Activated T-cell treated with anti-CD3 and anti-CD28 coated beads, Interleukin-2, amount 50 U/mL, for 72 hours (primary cell): ENCODE measurements around the gene TBC1D9B. TPM values are rescaled to one million over a fixed set of nuclear protein-coding genes. Genes with fewer than 3 reads are reported as not detected.

Source experiments
- ATAC-seq, 2 donors: fragments of 150-1000 bp; cut with Tn5 transposase; replicated peaks in 1 of 2; 2 replicates each; pipeline ENCODE4 v1.10.0; 2021; ENCODE audit warnings: moderate library complexity in 2 of 2, mild to moderate bottlenecking in 1 of 2
- DNase-seq, 2 donors: peaks; one replicate each; pipeline ENCODE4 v3.0.0; 2021 to 2022; ENCODE audit warnings: mixed read lengths in 1 of 2
- H3K27ac Mint-ChIP-seq: one replicate; pipeline ENCODE4 v1.8.0; 2022; ENCODE audit warnings: mild to moderate bottlenecking, moderate library complexity, mixed read lengths
- H3K27me3 Mint-ChIP-seq: one replicate; pipeline ENCODE4 v1.8.0; 2022; ENCODE audit warnings: low read depth, mixed read lengths
- H3K36me3 Mint-ChIP-seq, 2 donors: one replicate each; pipeline ENCODE4 v1.8.0; 2022; ENCODE audit warnings: mixed read lengths in 2 of 2, mild to moderate bottlenecking in 1 of 2; ENCODE audit not compliant: insufficient read depth in 2 of 2
- H3K4me1 Mint-ChIP-seq: one replicate; pipeline ENCODE4 v1.8.0; 2022; ENCODE audit warnings: low read depth, mixed read lengths
- H3K4me3 Mint-ChIP-seq, 2 donors: one replicate each; pipeline ENCODE4 v1.8.0; 2022; ENCODE audit warnings: mild to moderate bottlenecking in 2 of 2, mixed read lengths in 2 of 2, moderate library complexity in 2 of 2
- H3K9me3 Mint-ChIP-seq, 2 donors: one replicate each; pipeline ENCODE4 v1.8.0; 2022; ENCODE audit warnings: mixed read lengths in 2 of 2
- total RNA-seq, 2 donors: library from RNA; stranded (reverse); gene quantifications; one replicate each; pipeline ENCODE4 v1.2.3, GENCODE V29; 2022

The TBC1D9B gene
- total RNA-seq: 10 to 100 TPM; 62.5 to 72.3 TPM

DNA sequence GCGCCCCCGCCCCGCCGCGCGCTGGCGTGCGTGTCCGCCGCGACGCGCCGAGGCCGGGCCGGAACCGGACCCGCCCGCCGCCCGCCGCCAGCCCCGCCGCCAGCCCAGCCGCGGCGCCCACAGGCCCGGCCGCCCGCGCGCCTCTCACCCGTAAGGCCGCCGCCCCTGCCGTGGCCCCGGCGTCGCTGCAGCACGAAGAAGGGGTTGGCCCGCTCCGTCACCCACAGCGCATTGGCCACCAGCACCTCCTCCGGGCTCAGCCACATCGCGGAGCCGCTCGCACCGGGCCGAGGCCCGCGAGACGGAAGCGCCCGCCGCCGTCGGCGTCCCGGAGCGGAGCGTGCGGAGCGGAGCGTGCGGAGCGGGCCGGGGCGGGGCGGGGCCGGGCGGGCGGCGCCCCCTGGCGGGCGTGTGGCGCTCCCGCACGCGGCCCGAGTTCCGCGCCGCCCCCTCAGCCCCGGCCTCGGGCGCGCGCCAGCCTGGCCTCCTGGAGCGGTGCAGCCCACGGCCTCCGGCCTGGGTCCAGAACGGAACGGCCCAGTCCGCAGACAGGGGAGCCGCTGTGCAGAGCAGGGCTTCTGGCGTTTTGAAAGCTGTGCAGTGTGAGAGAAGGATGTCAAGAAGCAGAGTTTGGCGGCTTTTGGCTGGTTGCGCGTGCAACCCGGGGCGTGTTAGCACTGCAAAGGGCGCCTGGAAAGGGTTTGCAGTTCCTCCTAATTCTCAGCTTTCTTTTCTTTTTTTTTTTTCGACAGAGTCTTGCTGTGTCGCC, at the start of gene TBC1D9B:
TSS of gene TBC1D9B (minus strand) at position 342 of the 769 bp plus-strand sequence. CDS start at position 266, 76 bp downstream.
- Mint-ChIP-seq H3K9me3 (no peaks in the 10 kb centered on the region), H3K4me3 (peak within 1 kb of the TSS; percentile 87 to 95), H3K27me3 (no peaks in the 10 kb centered on the region), H3K4me1 (peaks cover 8% of the 10 kb centered on the region), H3K27ac (peak within 1 kb of the TSS; percentile 82), H3K36me3 (peaks cover 0 to 5% of the 10 kb centered on the region in 2 donors)
- DNase-seq: peak; percentile 74 to 79
- ATAC-seq: peak; percentile 93

DNA sequence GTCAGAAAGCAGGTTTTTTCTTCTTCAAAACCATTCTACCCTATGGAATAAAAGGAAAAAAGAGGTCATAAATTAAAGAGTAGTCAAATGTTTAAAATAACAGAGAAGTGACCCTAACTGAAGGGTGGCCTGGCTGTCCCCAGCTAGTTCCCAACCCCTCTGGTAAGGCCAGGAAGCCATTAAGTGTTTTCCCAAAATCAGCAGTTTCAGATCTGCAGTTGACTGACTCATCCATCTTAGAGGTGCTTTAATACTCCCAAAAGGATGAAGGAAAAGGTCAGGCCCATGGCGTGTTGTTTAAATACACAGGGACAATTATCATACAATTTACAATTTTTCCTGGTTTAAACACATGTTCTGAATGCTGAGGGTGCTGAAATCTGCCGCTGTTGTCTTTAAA, 47.9 kb upstream of the TBC1D9B start:
- Mint-ChIP-seq H3K9me3 (no peaks in the 10 kb centered on the region), H3K4me1 (no peaks in the 10 kb centered on the region), H3K27me3 (no peaks in the 10 kb centered on the region), H3K27ac (no peak overlapping the region), H3K36me3 (no peaks in the 10 kb centered on the region), H3K4me3 (no peak overlapping the region)
- no peak for ATAC-seq
- no peak for DNase-seq

DNA sequence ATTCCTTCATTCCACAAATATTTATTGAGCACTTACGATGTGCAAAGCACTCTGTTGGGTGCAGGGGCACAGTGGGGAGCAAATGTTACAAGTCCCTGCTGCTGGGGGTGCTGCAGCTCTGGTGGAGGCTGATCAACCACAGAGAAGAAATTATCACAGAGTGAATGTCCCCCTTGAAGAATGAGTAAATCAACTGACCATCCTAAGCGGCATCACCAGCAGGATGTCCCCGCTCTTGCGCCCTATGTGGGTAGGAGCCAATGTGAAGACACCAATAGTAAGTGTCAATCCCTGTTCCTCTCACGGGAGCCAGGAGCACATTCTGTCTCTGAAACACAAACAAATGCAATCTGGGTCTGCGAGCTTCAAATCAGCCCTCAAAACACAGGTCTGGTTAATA, 47.4 kb upstream of the TBC1D9B start:
- H3K27me3 Mint-ChIP-seq: no peaks in the 10 kb centered on the region
- H3K36me3 Mint-ChIP-seq: no peaks in the 10 kb centered on the region
- no peaks in the 10 kb centered on the region for H3K4me1 Mint-ChIP-seq
- H3K27ac Mint-ChIP-seq: no peak overlapping the region
- no peak for DNase-seq
- no peaks in the 10 kb centered on the region for H3K9me3 Mint-ChIP-seq
- no peak overlapping the region for H3K4me3 Mint-ChIP-seq
- no peak for ATAC-seq

DNA sequence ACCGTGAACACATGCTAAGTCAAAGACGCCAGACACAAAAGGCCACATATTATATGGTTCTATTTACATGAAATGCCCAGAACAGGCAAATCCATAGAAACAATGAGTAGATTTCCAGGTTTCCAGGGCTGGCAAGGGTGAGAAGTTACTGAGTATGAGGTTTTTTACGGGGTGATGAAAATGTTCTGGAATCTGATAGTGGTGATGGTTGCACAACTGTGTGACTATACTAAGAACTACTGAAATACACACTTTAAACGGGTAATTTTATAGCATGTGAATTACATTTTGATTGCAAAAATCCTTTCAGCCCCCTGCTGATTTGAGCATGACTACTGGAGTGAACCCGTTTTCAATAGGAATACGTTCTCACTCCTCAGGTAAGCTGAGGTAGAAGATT, 46.7 kb upstream of the TBC1D9B start:
- no peak for DNase-seq
- Mint-ChIP-seq H3K9me3 (no peaks in the 10 kb centered on the region), H3K4me1 (no peaks in the 10 kb centered on the region), H3K27me3 (no peaks in the 10 kb centered on the region), H3K36me3 (no peaks in the 10 kb centered on the region), H3K27ac (no peak overlapping the region), H3K4me3 (no peak overlapping the region)
- no peak for ATAC-seq

DNA sequence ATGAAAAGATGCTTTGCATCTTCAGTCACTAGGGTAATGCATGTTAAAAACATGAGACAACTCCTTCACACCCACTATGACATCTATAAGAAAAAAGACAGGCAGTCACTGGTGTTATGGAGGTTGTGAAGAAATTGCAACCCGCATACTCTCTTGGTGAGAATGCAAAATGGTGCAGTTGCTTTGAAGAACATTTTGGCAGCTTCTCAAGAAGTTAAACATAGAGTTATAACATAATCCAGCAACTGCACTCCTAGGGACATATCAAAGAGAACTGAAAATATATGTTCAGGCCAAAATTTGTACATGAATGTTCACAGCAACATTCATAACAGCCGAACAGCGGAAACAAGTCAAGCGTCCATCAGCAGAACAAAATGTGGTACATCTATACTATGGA, 46.3 kb upstream of the TBC1D9B start:
- Mint-ChIP-seq H3K27ac (no peak overlapping the region), H3K4me3 (no peak overlapping the region), H3K9me3 (no peaks in the 10 kb centered on the region), H3K27me3 (no peaks in the 10 kb centered on the region), H3K36me3 (no peaks in the 10 kb centered on the region), H3K4me1 (no peaks in the 10 kb centered on the region)
- ATAC-seq: no peak
- DNase-seq: no peak

DNA sequence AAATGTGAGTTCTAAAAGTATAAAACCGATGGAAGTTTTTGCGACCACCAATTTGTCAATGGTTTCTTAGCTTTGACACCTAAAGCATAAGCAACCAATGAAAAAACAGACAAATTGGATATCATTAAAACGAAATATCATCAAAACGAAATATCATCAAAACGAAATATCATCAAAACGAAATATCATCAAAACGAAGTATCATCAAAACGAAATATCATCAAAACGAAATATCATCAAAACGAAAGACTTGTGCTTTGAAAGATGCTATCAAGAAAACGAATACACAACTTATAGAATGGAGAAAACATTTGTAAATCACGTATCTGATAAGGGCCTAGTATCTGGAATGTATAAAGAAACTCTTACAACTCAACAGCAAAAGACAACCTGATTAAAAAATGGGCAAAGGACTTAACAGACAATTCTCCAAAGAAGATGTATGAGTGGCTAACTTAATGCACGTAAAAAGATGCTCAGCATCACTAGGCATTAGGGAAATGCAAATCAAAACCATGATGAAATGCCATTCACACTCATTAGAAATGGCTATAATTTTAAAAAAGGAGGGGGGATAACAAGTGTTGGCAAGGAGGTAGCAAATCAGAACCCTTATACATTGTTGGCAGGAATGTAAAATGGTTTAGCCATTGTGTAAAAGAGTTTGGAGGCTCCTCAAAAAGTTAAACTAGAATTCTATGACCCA, 29.4 kb upstream of the TBC1D9B start:
- H3K36me3 Mint-ChIP-seq: no peaks in the 10 kb centered on the region
- no peak overlapping the region for H3K27ac Mint-ChIP-seq
- no peaks in the 10 kb centered on the region for H3K9me3 Mint-ChIP-seq
- H3K4me3 Mint-ChIP-seq: no peak overlapping the region
- ATAC-seq (no peak), DNase-seq (no peak)
- H3K27me3 Mint-ChIP-seq: no peaks in the 10 kb centered on the region
- H3K4me1 Mint-ChIP-seq: no peaks in the 10 kb centered on the region

DNA sequence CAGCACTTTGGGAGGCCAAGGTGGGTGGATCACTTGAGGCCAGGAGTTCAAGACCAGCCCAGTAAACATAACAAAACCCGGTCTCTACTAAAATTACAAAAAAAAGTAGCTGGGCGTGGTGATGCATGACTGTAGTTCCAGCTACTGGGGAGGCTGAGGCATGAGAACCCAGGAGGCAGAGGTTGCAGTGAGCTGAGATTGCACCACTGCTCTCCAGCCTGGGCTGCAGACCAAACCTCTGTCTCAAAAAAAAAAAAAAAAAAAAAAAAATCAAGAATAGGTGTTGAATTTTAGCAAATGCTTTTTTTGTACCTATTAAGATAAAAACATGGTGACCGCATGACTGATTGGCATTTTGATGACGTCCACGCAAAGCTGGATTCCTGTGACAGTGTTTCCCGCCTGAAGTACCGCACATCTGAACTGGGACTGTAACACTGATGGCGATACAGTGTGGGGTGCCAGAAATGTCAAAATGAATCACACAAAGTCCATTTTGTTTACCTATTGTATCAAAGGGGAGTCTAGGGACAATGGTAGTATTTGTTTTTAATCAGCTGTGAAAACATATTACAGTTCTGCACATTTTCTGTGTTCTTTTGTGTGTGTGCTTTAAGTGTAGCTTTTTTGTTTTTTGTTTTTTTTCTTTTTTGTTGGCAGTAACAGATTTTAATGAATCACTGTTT, 23.2 kb upstream of the TBC1D9B start:
- no peak for DNase-seq
- Mint-ChIP-seq H3K27ac (no peak overlapping the region), H3K27me3 (no peaks in the 10 kb centered on the region), H3K4me1 (no peaks in the 10 kb centered on the region), H3K9me3 (no peaks in the 10 kb centered on the region), H3K4me3 (no peak overlapping the region), H3K36me3 (no peaks in the 10 kb centered on the region)
- no peak for ATAC-seq

DNA sequence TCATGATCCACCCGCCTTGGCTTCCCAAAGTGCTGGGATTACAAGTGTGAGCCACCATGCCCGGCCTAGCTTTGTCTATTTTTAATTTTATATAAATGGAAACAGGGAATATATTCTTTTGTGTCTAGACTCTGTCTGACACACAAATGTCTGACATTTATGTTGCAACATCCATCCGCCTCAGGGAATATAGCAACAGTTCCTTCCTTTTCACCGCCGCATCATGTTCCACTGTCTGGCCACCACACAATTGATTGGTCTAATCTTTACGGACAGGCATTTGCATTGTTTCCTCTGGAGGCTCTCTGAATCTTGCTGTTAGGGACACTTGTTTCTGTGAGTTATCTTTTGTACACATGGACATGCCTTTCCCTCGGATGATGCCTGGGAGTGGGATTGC, 20.1 kb upstream of the TBC1D9B start:
- Mint-ChIP-seq H3K4me1 (no peaks in the 10 kb centered on the region), H3K9me3 (no peaks in the 10 kb centered on the region), H3K27ac (no peak overlapping the region), H3K4me3 (no peak overlapping the region), H3K36me3 (no peaks in the 10 kb centered on the region), H3K27me3 (no peaks in the 10 kb centered on the region)
- ATAC-seq (no peak), DNase-seq (no peak)

DNA sequence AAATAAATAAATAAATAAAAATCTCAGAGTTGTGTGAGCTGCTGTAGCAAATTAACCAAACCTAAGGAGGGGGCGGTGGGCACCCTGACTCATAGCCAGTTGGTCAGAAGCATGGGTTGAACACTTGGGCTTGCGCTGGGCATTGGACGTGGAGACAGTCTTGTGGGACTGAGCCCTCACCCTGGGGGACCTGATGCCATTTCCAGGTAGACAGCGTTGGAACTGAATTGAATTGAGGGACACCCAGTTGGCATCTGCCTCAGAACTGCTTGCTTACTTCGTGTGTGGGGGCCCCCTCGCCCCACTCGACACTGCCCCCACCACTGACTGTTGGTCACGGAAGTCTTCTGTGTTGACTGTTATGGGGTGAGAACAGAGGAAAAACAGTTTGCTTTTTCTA, 19.0 kb upstream of the TBC1D9B start:
- Mint-ChIP-seq H3K4me3 (no peak overlapping the region), H3K9me3 (no peaks in the 10 kb centered on the region), H3K27ac (no peak overlapping the region), H3K36me3 (no peaks in the 10 kb centered on the region), H3K27me3 (no peaks in the 10 kb centered on the region), H3K4me1 (no peaks in the 10 kb centered on the region)
- DNase-seq (no peak), ATAC-seq (no peak)

DNA sequence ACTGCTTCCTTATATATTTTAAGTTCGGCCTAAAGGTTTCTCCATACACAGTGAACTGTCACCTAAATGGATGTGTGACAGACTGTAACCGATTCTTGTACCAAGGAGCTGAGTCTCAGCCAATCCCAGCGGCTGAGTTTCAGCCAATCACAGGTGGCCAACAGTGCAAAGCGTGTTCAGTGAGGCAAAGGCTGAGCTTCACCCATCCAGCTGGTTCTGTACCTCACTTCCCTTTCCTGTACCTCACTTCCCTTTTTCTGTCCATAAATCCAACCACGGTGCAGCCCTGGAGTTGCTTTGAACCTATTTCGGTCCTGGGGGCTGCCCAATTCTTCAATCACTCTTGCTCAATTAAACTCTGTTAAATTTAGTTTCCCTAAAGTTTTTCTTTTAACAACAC, 15.7 kb upstream of the TBC1D9B start:
- H3K4me1 Mint-ChIP-seq: no peaks in the 10 kb centered on the region
- no peak for ATAC-seq
- no peak overlapping the region for H3K27ac Mint-ChIP-seq
- H3K9me3 Mint-ChIP-seq: no peaks in the 10 kb centered on the region
- H3K36me3 Mint-ChIP-seq: no peaks in the 10 kb centered on the region
- peaks cover 5% of the 10 kb centered on the region for H3K27me3 Mint-ChIP-seq
- H3K4me3 Mint-ChIP-seq: no peak overlapping the region
- DNase-seq: no peak

DNA sequence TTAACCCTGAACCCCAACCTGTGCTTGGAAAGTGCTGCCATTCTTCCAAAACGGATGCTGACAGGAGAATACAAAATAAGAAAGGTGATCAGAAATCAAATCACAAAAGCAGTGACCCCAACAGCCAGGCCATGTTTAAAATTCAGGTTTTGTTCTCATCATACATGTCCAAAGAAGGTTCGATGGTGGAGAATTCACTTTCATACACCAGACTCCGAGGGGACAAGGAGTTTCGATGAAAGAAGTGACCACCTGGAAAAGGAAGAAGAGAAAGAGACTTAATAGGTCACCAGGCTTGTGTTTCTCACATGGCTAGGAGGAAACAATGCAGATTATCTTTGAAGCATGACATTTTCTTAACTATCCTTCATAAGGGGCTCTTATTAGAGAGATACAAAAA, 12.5 kb upstream of the TBC1D9B start:
- H3K4me1 Mint-ChIP-seq: no peaks in the 10 kb centered on the region
- ATAC-seq: no peak

DNA sequence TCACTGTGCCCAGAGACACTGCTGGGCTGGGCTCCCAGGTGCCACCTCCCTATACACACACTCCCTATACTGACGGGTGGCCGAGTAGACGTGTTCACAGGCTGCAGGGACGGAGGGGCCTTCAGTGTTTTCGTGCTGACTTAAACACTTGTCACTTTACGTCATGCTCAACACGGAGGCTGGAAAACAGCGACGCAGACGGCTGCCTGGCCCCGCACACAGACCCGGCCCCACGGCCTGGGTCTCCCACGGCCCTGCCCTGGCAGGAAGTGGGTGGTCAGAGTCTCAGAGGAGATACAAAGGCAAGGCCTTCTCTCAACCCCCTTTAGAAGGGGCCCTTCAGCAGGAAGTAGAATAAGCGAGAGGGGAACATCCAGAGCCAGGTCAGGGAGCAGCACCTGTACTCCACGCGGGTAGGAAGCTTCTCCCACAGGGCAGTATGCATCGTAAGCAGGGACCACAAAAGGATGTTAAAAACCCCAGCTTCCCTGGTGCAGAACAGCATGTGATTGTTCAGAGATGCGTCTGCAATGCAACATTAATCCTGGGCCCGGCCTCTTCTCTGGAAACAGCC, 11.9 kb upstream of the TBC1D9B start:
- no peak for DNase-seq
- Mint-ChIP-seq H3K27me3 (peaks cover 12% of the 10 kb centered on the region), H3K9me3 (no peaks in the 10 kb centered on the region), H3K4me1 (no peaks in the 10 kb centered on the region), H3K4me3 (no peak overlapping the region), H3K36me3 (no peaks in the 10 kb centered on the region), H3K27ac (no peak overlapping the region)
- peak in 1 of 2 donors; percentile 13 for ATAC-seq

More for the DNA sequence above, 12.5 kb upstream of the TBC1D9B start:
- Mint-ChIP-seq H3K27me3 (peaks cover 12% of the 10 kb centered on the region), H3K36me3 (no peaks in the 10 kb centered on the region), H3K4me3 (no peak overlapping the region), H3K9me3 (no peaks in the 10 kb centered on the region), H3K27ac (no peak overlapping the region)
- DNase-seq: no peak
